GM12891 (cell line): ENCODE measurements around the gene EVI5.
A peak's percentile ranks its signal among the peaks of the same experiment; 100 is the strongest.

Experiments
- DNase-seq: peaks from one replicate; pipeline ENCODE4 v3.0.0; 2011; ENCODE audit warnings: low spot score; ENCODE audit not compliant: insufficient read length
- FAIRE-seq: peaks from 2 replicates; lab custom pipeline; 2011; peaks lifted over from hg19 to GRCh38; lab: Jason Lieb, UNC
- PAX5 ChIP-seq: IDR thresholded peaks from 2 replicates; pipeline ENCODE4 v1.6.1; 2011; ENCODE audit warnings: low read length, moderate library complexity, mild to moderate bottlenecking; ENCODE audit not compliant: insufficient read depth, severe bottlenecking
- POLR2A ChIP-seq: IDR thresholded peaks from 2 replicates; pipeline ENCODE4 v1.6.1; 2011; ENCODE audit warnings: low read depth, low read length, control low read depth
- POLR2AphosphoS5 ChIP-seq: IDR thresholded peaks from 2 replicates; pipeline ENCODE4 v1.6.1; 2011; ENCODE audit warnings: low read depth, low read length, control low read depth
- POU2F2 ChIP-seq: IDR thresholded peaks from 2 replicates; pipeline ENCODE4 v1.6.1; 2011; ENCODE audit warnings: low read depth, mild to moderate bottlenecking, control low read depth, low read length, moderate library complexity
- SPI1 ChIP-seq: IDR thresholded peaks from 2 replicates; pipeline ENCODE4 v1.6.1; 2011; ENCODE audit warnings: low read depth, low read length, control low read depth
- TAF1 ChIP-seq: IDR thresholded peaks from 2 replicates; pipeline ENCODE4 v1.6.1; 2011; ENCODE audit warnings: low read depth, low read length, control low read depth

EVI5 gene

DNA sequence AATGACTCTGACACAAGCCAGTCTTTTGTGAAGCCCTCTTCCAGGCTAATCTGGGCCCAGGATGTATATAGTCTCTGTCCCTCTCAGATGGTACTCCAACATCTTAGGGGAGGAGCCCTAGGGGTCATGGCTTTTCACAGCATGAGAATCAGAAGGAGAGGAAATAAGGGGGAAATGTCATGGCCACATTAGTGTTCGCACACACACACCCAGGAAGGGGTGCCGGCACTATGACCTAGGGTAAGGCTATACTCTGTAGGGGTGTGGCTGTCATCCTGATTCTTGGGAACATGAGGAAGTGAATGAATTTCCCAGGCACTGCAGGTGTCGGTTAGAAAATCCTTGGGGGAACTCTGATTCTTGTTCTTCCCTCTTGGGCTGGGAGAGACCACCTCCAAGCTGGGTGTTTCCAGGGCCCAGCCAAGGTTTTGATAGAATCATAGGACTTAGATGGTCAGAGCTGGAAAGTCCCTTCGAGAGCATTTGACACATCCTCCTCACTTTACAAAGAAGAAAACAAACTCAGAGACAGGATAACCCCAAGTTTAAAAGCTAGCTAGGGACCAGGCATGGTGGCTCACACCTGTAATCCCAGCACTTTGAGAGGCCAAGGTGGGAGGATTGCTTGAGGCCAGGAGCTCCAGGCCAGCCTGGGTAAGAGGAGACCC is 320.2 kb downstream of the EVI5 start:
- DNase-seq (no peak), FAIRE-seq (no peak)
- no peak for TF ChIP-seq PAX5
- TF ChIP-seq POLR2AphosphoS5, result no peak
- TF ChIP-seq SPI1, result no peak
- no peak for TF ChIP-seq TAF1
- TF ChIP-seq POU2F2, result no peak
- TF ChIP-seq POLR2A, result no peak

DNA sequence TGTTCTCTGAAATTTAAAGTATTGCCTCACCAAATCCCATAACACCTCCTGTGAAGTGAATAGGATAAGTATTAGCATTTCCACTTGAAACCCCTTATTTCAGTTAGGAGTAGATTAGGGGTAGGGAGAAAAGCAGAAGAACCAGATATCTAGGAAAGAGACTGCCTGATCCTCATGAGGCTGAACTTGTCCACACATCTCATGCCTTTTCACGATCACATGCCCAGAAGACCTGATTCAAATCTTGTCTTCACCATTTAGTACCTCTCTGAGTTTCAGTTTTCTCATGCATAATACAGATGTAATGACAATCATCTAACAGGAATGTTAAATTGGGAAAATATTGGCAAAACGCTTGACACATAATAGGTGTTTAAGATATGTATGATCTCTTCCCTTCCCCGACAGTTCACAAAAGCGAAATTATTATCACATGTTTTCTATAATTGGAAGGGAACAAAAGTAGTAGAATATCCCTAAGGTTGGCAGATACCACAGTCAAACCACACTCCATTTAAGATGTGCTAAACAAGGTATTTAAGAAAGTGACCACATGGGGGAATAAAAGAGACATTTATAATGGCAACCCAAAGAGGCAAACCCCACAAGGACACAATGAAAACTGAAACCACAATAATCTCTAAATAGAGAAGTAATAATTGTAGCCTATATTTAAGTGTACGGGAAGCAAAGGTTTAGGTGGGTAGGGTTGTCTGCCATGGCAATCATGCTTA is 323.4 kb downstream of the EVI5 start:
- TF ChIP-seq POLR2A, result no peak
- no peak for TF ChIP-seq POLR2AphosphoS5
- TF ChIP-seq PAX5, result no peak
- no peak for TF ChIP-seq TAF1
- TF ChIP-seq SPI1, result no peak
- FAIRE-seq (peak; percentile 83), DNase-seq (no peak)

DNA sequence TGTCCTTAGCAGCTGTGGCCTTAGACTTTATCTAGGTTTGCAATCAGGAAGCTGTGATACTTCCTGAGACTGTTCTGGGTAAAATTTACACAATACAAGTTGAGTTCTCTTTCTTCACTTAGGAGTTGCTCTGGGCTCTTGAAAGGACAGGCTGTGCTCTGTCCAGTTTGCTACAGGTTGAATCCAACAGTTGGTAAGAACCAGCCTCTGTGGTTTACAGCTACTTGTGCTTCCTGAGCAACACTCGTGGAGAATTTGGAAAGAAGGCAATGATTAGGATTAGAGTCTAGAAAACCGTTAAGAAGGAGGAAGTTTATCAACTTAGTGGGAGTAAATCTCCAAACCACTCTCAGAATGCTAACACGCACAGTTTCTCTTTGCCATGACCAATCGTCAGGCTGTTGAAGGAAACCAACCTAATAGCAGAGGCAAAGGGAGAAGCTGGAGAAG is 325.0 kb downstream of the EVI5 start:
- DNase-seq (no peak), FAIRE-seq (peak; percentile 80)
- TF ChIP-seq POU2F2 (no peak), PAX5 (no peak), POLR2AphosphoS5 (no peak), TAF1 (no peak), POLR2A (no peak)
